Gastroesophageal sphincter (tissue), 4 donors: ENCODE measurements around the gene UBLCP1. TPM values are rescaled to one million over a fixed set of nuclear protein-coding genes. Genes with fewer than 3 reads are reported as not detected.
"Not testable (repeated sequence)": the region's sequence is repeated elsewhere in the genome, so short reads cannot be mapped to it uniquely, and the experiment has no call there.

Experiments used
- ATAC-seq: fragments of 150-250 bp; one replicate; pipeline ENCODE4 v1.9.1; 2016; ENCODE audit warnings: mild to moderate bottlenecking, moderate library complexity
- H3K27ac ChIP-seq, 4 donors: fragments of 200-600 bp; sonication (generic) in 3 of 4; 1 replicate in 3 of 4; 2 replicates in 1 of 4; pipeline ENCODE4 v1.5.1; 2016 to 2019
- H3K27me3 ChIP-seq: fragments of 200-600 bp; sonication (generic); one replicate; pipeline ENCODE4 v1.5.1; 2019
- H3K36me3 ChIP-seq, 2 donors: fragments of 200-600 bp; sonication (generic); one replicate each; pipeline ENCODE4 v1.5.1; 2019; ENCODE audit warnings: control low read depth in 1 of 2
- H3K4me1 ChIP-seq, 3 donors: fragments of 200-600 bp; sonication (generic); 1 replicate in 2 of 3; 2 replicates in 1 of 3; pipeline ENCODE4 v1.5.1; 2016 to 2019; ENCODE audit warnings: control low read depth in 2 of 3
- H3K4me3 ChIP-seq, 2 donors: fragments of 200-600 bp; sonication (generic); one replicate each; pipeline ENCODE4 v1.5.1; 2019; ENCODE audit warnings: mild to moderate bottlenecking in 1 of 2, moderate library complexity in 1 of 2
- H3K9me3 ChIP-seq, 3 donors: fragments of 200-600 bp; sonication (generic); one replicate each; pipeline ENCODE4 v1.5.1; 2017 to 2019; ENCODE audit warnings: control low read depth in 2 of 3
- EP300 ChIP-seq: sonication (generic); formaldehyde crosslinking; IDR thresholded peaks from one replicate; pipeline ENCODE4 v1.6.1; 2017; ENCODE audit warnings: antibody characterized with exemption, mild to moderate bottlenecking
- POLR2A ChIP-seq, 2 donors: fragments of 450-650 bp; IDR thresholded peaks; one replicate each; pipeline ENCODE4 v1.6.1; 2017; ENCODE audit warnings: antibody characterized with exemption in 2 of 2, mild to moderate bottlenecking in 2 of 2, moderate library complexity in 1 of 2
- POLR2AphosphoS5 ChIP-seq: sonication (generic); formaldehyde crosslinking; IDR thresholded peaks from one replicate; pipeline ENCODE4 v1.6.1; 2017; ENCODE audit warnings: antibody characterized with exemption
- WGBS, 2 donors: methylation state at CpG; one replicate each; pipeline ENCODE4 v1.1.5; 2018; ENCODE audit warnings: low coverage in 1 of 2; 5-methylcytosine and 5-hydroxymethylcytosine counted together
- total RNA-seq, 4 donors: library from RNA; depleted of rRNA; stranded (reverse); fragments of >200 nt; gene quantifications; one replicate each; pipeline ENCODE4 v1.1.0, GENCODE V29; 2016
- TF ChIP-seq, protein P1 (sequence below), 4 experiments: fragments of 200-600 bp in 2 of 4; fragments of 450-650 bp in 2 of 4; sonication (generic) in 1 of 4; IDR thresholded peaks; one replicate each; pipeline ENCODE4 v1.5.1; 2017 to 2019; ENCODE audit warnings: antibody characterized with exemption in 4 of 4, mild to moderate bottlenecking in 2 of 4, moderate library complexity in 2 of 4

Gene UBLCP1
- total RNA-seq, 4 donors from 2014 or later, result 24.1 to 29.3 (median 26.0) TPM

DNA sequence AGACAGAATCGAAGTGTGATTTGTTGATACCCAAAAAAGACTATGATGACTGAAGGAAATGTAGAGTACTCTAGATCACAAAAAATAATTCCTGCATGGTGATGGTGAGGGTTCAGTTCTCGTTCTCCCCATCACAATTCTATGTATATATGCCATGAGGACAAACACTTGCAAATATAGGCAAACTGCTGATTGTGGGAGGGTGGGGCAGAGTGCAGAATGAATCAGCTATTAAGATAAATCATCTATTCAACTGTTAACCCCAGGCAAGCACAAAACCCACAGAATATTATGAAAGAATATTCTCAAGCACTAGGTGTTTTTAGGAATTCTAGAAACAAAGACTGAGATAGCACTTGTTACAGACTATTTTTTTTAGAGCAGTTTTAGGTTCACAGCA lies 13.9 kb upstream of the UBLCP1 start:
- 73 to 86% methylated on average over 2 of the region's 2 CpGs for WGBS, 2 donors
- Histone ChIP-seq H3K4me3 (no peak overlapping the region), H3K9me3 (no peaks in the 10 kb centered on the region), H3K36me3 (no peaks in the 10 kb centered on the region), H3K27ac (no peak overlapping the region), H3K27me3 (peaks cover 40% of the 10 kb centered on the region), H3K4me1 (no peaks in the 10 kb centered on the region)
- TF ChIP-seq EP300 (no peak), POLR2AphosphoS5 (no peak), POLR2A (IDR thresholded peaks at IDR 0.05) (no peak)
- TF ChIP-seq, protein P1, sequence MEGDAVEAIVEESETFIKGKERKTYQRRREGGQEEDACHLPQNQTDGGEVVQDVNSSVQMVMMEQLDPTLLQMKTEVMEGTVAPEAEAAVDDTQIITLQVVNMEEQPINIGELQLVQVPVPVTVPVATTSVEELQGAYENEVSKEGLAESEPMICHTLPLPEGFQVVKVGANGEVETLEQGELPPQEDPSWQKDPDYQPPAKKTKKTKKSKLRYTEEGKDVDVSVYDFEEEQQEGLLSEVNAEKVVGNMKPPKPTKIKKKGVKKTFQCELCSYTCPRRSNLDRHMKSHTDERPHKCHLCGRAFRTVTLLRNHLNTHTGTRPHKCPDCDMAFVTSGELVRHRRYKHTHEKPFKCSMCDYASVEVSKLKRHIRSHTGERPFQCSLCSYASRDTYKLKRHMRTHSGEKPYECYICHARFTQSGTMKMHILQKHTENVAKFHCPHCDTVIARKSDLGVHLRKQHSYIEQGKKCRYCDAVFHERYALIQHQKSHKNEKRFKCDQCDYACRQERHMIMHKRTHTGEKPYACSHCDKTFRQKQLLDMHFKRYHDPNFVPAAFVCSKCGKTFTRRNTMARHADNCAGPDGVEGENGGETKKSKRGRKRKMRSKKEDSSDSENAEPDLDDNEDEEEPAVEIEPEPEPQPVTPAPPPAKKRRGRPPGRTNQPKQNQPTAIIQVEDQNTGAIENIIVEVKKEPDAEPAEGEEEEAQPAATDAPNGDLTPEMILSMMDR (IDR thresholded peaks at IDR 0.05), result no peak
- ATAC-seq, result no peak

DNA sequence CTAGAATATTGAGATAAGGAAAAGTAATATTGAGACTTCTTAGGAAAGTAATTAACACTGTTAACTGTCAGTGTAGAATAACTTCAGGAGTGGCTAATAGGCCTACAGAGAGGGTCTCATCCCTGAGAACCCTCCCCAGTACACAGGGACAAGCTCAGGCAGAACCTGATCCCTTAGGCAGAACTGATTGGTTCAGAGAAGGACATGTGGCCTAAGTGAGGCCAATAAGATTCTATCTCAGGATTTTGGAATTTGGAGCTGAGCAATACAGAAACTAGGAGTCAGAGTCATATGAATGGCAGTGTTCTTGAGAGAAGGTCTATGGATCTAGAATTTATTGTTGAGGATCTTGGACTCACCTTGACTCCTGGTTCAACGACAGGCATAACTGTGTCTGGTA lies 10.9 kb upstream of the UBLCP1 start:
- Histone ChIP-seq H3K27ac (no peak overlapping the region), H3K27me3 (peaks cover 46% of the 10 kb centered on the region), H3K36me3 (no peaks in the 10 kb centered on the region), H3K4me3 (no peak overlapping the region), H3K9me3 (no peaks in the 10 kb centered on the region), H3K4me1 (no peaks in the 10 kb centered on the region)
- 92% methylated on average over 1 of the region's 1 CpG; no CpG with 5 or more reads in 1 of the 2 donors for WGBS, 2 donors
- TF ChIP-seq EP300, result no peak
- TF ChIP-seq, protein P1 (IDR thresholded peaks at IDR 0.05), result no peak
- no peak for TF ChIP-seq POLR2AphosphoS5
- no peak for TF ChIP-seq POLR2A (IDR thresholded peaks at IDR 0.05)
- no peak for ATAC-seq

DNA sequence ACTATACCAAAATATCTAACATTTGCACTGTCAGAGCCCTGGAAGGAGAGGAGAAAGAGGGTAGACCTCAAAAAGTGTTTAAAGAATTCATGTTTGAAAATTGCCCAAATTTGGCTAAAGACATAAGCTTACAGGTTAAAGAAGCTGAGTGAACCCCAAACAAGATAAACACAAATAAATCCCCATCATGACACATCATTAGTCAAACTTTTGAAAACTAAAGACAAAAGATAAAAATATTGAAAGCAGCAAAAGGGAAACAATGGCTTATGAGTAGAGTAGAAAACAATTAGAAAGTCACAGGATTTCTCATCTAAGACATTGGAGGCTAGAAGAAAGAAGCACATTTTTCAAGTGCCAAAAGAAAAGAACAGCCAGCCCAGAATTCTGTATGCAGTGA lies 6.1 kb upstream of the UBLCP1 start:
- TF ChIP-seq POLR2A (IDR thresholded peaks at IDR 0.05) (no peak), EP300 (no peak), POLR2AphosphoS5 (no peak)
- TF ChIP-seq, protein P1 (IDR thresholded peaks at IDR 0.05), result no peak
- no peak overlapping the region for H3K27ac ChIP-seq
- H3K36me3 ChIP-seq, result no peaks in the 10 kb centered on the region
- no peak for ATAC-seq
- H3K4me1 ChIP-seq, result peaks cover 0 to under 1% (median 0%) of the 10 kb centered on the region in 3 donors
- H3K9me3 ChIP-seq, result no peaks in the 10 kb centered on the region
- H3K4me3 ChIP-seq, result no peak overlapping the region
- H3K27me3 ChIP-seq, result peaks cover 31% of the 10 kb centered on the region

DNA sequence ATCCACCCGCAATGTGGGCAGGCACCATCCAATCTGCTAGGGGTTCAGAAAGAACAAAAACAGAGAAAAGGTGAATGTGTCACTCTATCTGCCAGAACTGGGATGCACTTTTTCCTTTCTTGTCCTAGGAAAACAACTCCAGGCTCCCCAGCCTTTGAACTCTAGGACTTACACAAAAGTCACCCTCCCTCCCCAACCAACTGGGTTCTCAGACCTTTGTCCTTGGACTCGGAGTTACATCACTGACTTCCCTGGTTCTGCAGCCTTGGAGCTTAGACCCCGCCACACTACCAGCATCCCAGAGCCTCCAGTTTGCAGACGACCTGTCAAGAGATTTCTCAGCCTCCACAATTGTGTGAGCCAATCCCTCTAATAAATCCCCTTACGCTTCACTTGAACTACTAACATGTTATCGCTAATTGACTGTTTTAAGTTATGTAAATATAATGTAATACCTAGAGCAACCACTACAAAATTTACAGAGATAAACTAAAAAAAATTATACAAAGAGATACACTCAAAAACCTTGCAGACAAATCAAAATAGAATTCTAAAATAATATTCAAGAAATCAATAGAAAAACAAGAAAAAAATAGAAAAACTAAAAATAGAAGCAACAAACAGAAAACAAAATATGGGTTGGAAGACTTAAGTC lies 5.3 kb upstream of the UBLCP1 start:
- no peak for ATAC-seq
- Histone ChIP-seq H3K36me3 (no peaks in the 10 kb centered on the region), H3K4me1 (peaks cover 0 to 6% (median 0%) of the 10 kb centered on the region in 3 donors), H3K4me3 (no peak overlapping the region), H3K27ac (no peak overlapping the region), H3K27me3 (peaks cover 31% of the 10 kb centered on the region), H3K9me3 (no peaks in the 10 kb centered on the region)
- 72 to 82% methylated on average over 2 to 5 of the region's 6 CpGs for WGBS, 2 donors
- TF ChIP-seq POLR2A (IDR thresholded peaks at IDR 0.05) (no peak), EP300 (no peak), POLR2AphosphoS5 (no peak)
- TF ChIP-seq, protein P1 (IDR thresholded peaks at IDR 0.05), result no peak

DNA sequence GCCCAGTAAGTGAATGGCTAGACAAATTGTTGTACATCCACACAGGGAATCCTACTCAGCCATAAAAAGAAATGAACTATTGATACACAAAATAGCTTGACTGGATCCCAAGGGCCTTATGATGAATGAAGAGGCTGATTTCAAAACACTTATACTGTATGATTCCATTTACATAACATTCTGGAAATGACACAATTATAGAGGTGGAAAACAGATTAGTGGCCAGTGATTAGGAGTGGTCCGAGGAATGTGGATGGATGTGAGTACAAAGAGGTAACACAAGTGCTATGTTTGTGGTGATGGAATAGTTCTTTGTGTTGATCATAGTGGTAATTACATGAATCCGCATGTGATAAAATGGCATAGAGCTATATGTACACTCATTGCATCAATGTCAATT lies 4.7 kb upstream of the UBLCP1 start:
- TF ChIP-seq POLR2A (IDR thresholded peaks at IDR 0.05) (no peak), EP300 (no peak), POLR2AphosphoS5 (no peak)
- TF ChIP-seq, protein P1 (IDR thresholded peaks at IDR 0.05), result no peak
- 90 to 92% methylated on average over 2 of the region's 2 CpGs for WGBS, 2 donors
- H3K4me1 ChIP-seq, result peaks cover 0 to 6% (median 0%) of the 10 kb centered on the region in 3 donors

DNA sequence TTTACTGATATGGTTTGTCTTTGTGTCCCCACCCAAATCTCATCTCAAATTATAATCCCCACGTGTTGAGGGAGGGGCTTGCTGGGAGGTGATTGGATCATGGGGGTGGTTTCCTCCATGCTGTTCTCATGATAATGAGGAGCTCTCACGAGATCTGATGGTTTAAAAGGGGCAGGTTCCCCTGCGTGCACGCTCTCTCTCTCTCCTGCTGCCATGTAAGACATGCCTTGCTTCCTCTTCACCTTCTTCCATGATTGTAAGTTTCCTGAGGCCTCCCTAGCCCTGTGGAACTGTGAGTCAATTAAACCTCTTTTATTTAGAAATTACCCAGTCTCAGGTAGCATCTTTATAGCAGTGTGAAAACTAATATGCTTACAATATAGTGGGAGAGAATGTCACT lies 2.9 kb upstream of the UBLCP1 start:
- H3K4me3 ChIP-seq, H3K9me3 ChIP-seq, H3K36me3 ChIP-seq, H3K27ac ChIP-seq, ATAC-seq: not testable (repeated sequence)
- peaks cover 0 to 20% (median 0%) of the 10 kb centered on the region in 3 donors for H3K4me1 ChIP-seq
- peaks cover 14% of the 10 kb centered on the region for H3K27me3 ChIP-seq
- WGBS, 2 donors, result 54% methylated on average over 4 of the region's 4 CpGs

More for the DNA sequence above, 4.7 kb upstream of the UBLCP1 start:
- H3K9me3 ChIP-seq, result no peaks in the 10 kb centered on the region
- no peak for ATAC-seq
- no peaks in the 10 kb centered on the region for H3K36me3 ChIP-seq
- H3K27ac ChIP-seq, result no peak overlapping the region
- no peak overlapping the region for H3K4me3 ChIP-seq
- H3K27me3 ChIP-seq, result peaks cover 31% of the 10 kb centered on the region
